ENCODE measurements around the gene SH3BGRL3.
"Not testable (repeated sequence)": the region's sequence is repeated elsewhere in the genome, so short reads cannot be mapped to it uniquely, and the experiment has no call there.

SH3BGRL3 gene

GRCh38 chr1:26305667-26306289 is 25.9 kb downstream of the SH3BGRL3 start:
- H3K4me3 ChIP-seq (ENCODE audit: severe bottlenecking) = peak overlapping the region; percentile 78
- no peak for DNase-seq (ENCODE audit: low spot score)
- peak overlapping the region; percentile 51 for H3K27ac ChIP-seq (ENCODE audit: poor library complexity, severe bottlenecking)
- no peak for TF ChIP-seq CTCF (IDR thresholded peaks at IDR 0.05; ENCODE audit: poor library complexity, severe bottlenecking)
- H3K27me3 ChIP-seq (ENCODE audit: insufficient read depth, poor library complexity, severe bottlenecking) = no peaks in the 10 kb centered on the region
- H3K4me1 ChIP-seq (ENCODE audit: insufficient read depth, poor library complexity, severe bottlenecking) = peaks cover 11% of the 10 kb centered on the region
- H3K36me3 ChIP-seq (ENCODE audit: low read depth) = no peaks in the 10 kb centered on the region
- H3K9me3 ChIP-seq (ENCODE audit: severe bottlenecking) = no peaks in the 10 kb centered on the region
- peak; percentile 3; the same call in 1 of the 3 replicates for ATAC-seq (ENCODE audit: low read depth)

GRCh38 chr1:26306290-26307229 is 26.7 kb downstream of the SH3BGRL3 start, which contains the start of gene UBXN11:
UBXN11 (minus strand) TSS chr1:26306636; CDS start chr1:26302883, 3,753 bp downstream.
- Histone ChIP-seq H3K4me1 (ENCODE audit: insufficient read depth, poor library complexity, severe bottlenecking) (peaks cover 9% of the 10 kb centered on the region), H3K36me3 (ENCODE audit: low read depth) (no peaks in the 10 kb centered on the region), H3K4me3 (ENCODE audit: severe bottlenecking) (peak within 1 kb of the TSS; percentile 78), H3K27me3 (ENCODE audit: insufficient read depth, poor library complexity, severe bottlenecking) (no peaks in the 10 kb centered on the region), H3K9me3 (ENCODE audit: severe bottlenecking) (no peaks in the 10 kb centered on the region), H3K27ac (ENCODE audit: poor library complexity, severe bottlenecking) (peak within 1 kb of the TSS; percentile 51)
- TF ChIP-seq CTCF (IDR thresholded peaks at IDR 0.05; ENCODE audit: poor library complexity, severe bottlenecking) = no peak
- peak; percentile 99 for ATAC-seq (ENCODE audit: low read depth)
- DNase-seq (ENCODE audit: low spot score) = peak; percentile 97

GRCh38 chr1:26307363-26307781 is 27.5 kb downstream of the SH3BGRL3 start:
- H3K4me1 ChIP-seq (ENCODE audit: insufficient read depth, poor library complexity, severe bottlenecking) = peaks cover 9% of the 10 kb centered on the region
- no peaks in the 10 kb centered on the region for H3K9me3 ChIP-seq (ENCODE audit: severe bottlenecking)
- no peak for ATAC-seq (ENCODE audit: low read depth)
- no peak for DNase-seq (ENCODE audit: low spot score)
- H3K27me3 ChIP-seq (ENCODE audit: insufficient read depth, poor library complexity, severe bottlenecking) = no peaks in the 10 kb centered on the region
- H3K27ac ChIP-seq (ENCODE audit: poor library complexity, severe bottlenecking) = peak overlapping the region; percentile 51
- TF ChIP-seq CTCF (IDR thresholded peaks at IDR 0.05; ENCODE audit: poor library complexity, severe bottlenecking) = no peak
- no peaks in the 10 kb centered on the region for H3K36me3 ChIP-seq (ENCODE audit: low read depth)
- H3K4me3 ChIP-seq (ENCODE audit: severe bottlenecking) = no peak overlapping the region

- H3K4me1 ChIP-seq (ENCODE audit: insufficient read depth, poor library complexity, severe bottlenecking); H3K4me3 ChIP-seq (ENCODE audit: severe bottlenecking); DNase-seq (ENCODE audit: low spot score); H3K27ac ChIP-seq (ENCODE audit: poor library complexity, severe bottlenecking); ATAC-seq (ENCODE audit: low read depth); H3K9me3 ChIP-seq (ENCODE audit: severe bottlenecking); H3K36me3 ChIP-seq (ENCODE audit: low read depth); H3K27me3 ChIP-seq (ENCODE audit: insufficient read depth, poor library complexity, severe bottlenecking): not testable (repeated sequence)
Observed at GRCh38 chr1:26307966-26308899, 28.3 kb downstream of the SH3BGRL3 start.

- no peaks in the 10 kb centered on the region for H3K27me3 ChIP-seq (ENCODE audit: insufficient read depth, poor library complexity, severe bottlenecking)
- no peaks in the 10 kb centered on the region for H3K9me3 ChIP-seq (ENCODE audit: severe bottlenecking)
- TF ChIP-seq CTCF (IDR thresholded peaks at IDR 0.05; ENCODE audit: poor library complexity, severe bottlenecking) = no peak
- H3K27ac ChIP-seq (ENCODE audit: poor library complexity, severe bottlenecking) = no peak overlapping the region
- ATAC-seq (ENCODE audit: low read depth) = no peak
- H3K36me3 ChIP-seq (ENCODE audit: low read depth) = no peaks in the 10 kb centered on the region
- DNase-seq (ENCODE audit: low spot score) = no peak
- H3K4me1 ChIP-seq (ENCODE audit: insufficient read depth, poor library complexity, severe bottlenecking) = no peaks in the 10 kb centered on the region
- H3K4me3 ChIP-seq (ENCODE audit: severe bottlenecking) = no peak overlapping the region
Observed at GRCh38 chr1:26314501-26314900, 34.6 kb downstream of the SH3BGRL3 start.
